GM12891 (cell line): ENCODE data around the gene BTRC.

Source experiments
- PAX5 ChIP-seq: IDR thresholded peaks from 2 replicates; pipeline ENCODE4 v1.6.1; 2011; ENCODE audit warnings: low read length, moderate library complexity, mild to moderate bottlenecking; ENCODE audit not compliant: insufficient read depth, severe bottlenecking
- POLR2A ChIP-seq: IDR thresholded peaks from 2 replicates; pipeline ENCODE4 v1.6.1; 2011; ENCODE audit warnings: low read depth, low read length, control low read depth
- POLR2AphosphoS5 ChIP-seq: IDR thresholded peaks from 2 replicates; pipeline ENCODE4 v1.6.1; 2011; ENCODE audit warnings: low read depth, low read length, control low read depth
- POU2F2 ChIP-seq: IDR thresholded peaks from 2 replicates; pipeline ENCODE4 v1.6.1; 2011; ENCODE audit warnings: low read depth, mild to moderate bottlenecking, control low read depth, low read length, moderate library complexity
- SPI1 ChIP-seq: IDR thresholded peaks from 2 replicates; pipeline ENCODE4 v1.6.1; 2011; ENCODE audit warnings: low read depth, low read length, control low read depth
- TAF1 ChIP-seq: IDR thresholded peaks from 2 replicates; pipeline ENCODE4 v1.6.1; 2011; ENCODE audit warnings: low read depth, low read length, control low read depth

DNA sequence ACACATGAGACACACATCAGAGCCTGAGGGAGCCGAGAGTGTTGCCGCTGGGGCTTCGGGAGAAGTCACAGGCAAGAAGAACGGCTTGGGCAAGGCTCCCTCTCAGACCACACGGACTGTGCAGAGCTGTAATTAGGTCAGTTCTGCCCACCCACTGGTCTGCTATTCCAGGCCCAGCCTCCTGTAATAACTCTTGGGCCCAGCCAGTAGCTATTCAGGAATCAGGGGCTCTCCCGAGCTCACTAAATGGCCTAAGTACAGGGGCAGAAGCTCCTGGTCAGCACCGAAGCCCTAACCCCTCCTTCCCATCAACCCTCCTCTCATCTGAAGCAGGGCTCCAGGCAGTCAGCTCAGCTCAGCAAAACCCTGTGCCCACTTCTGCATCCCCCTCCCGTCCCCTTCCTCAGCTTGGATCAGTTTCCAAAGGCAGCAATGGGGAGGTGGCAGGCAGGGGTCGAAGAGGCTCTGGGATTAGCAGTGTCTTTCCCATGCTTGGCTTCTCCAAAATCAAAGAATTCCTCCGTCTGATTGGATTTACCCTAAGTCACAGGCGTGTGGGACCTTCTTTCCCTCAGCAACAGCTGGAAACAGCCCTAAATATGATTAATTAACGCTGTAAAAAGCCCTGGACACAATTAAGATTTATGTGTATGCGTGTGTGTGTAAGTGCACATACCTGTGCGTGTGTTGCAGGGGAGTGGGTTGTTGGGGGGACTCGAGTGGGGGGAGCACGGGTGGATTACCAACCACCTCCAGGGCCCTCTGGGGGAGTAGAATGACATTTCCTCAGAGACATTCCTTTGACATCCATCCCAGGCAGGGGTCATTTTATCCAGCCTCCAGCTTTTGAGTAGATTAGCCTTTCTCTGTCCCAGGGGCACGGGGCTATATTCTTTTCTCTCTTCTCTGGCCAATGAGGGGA is 48.4 kb upstream of the BTRC start:
- no peak for TF ChIP-seq POLR2A
- no peak for TF ChIP-seq POLR2AphosphoS5
- no peak for TF ChIP-seq POU2F2
- TF ChIP-seq TAF1 = no peak
- no peak for TF ChIP-seq SPI1
- no peak for TF ChIP-seq PAX5
